HEK293 (cell line): ENCODE results near the gene DHX9.

Experiments used
- HOXC10 ChIP-seq: sonication (generic); formaldehyde crosslinking; IDR thresholded peaks from 2 replicates; pipeline ENCODE4 v1.8.1; 2023; ENCODE audit warnings: mild to moderate bottlenecking, missing genetic modification reagents
- HOXD13 ChIP-seq: sonication (generic); formaldehyde crosslinking; IDR thresholded peaks from 2 replicates; pipeline ENCODE4 v1.8.0; 2022; ENCODE audit warnings: missing genetic modification reagents, borderline replicate concordance
- KLF7 ChIP-seq: fragments of 450-650 bp; formaldehyde crosslinking; IDR thresholded peaks from 2 replicates; pipeline ENCODE4 v1.5.1; 2016; ENCODE audit warnings: missing biosample characterization, missing genetic modification characterization, borderline replicate concordance
- KLF9 ChIP-seq: fragments of 450-650 bp; formaldehyde crosslinking; IDR thresholded peaks from 2 replicates; pipeline ENCODE4 v1.5.1; 2016; ENCODE audit warnings: missing biosample characterization, missing genetic modification characterization, low read depth
- MZF1 ChIP-seq: fragments of 450-650 bp; formaldehyde crosslinking; IDR thresholded peaks from 2 replicates; pipeline ENCODE4 v1.5.1; 2017; ENCODE audit warnings: missing biosample characterization, missing genetic modification characterization, borderline replicate concordance
- PRDM4 ChIP-seq: fragments of 450-650 bp; formaldehyde crosslinking; IDR thresholded peaks from 2 replicates; pipeline ENCODE4 v1.5.1; 2017; ENCODE audit warnings: missing biosample characterization, missing genetic modification characterization
- SCRT2 ChIP-seq: fragments of 450-650 bp; formaldehyde crosslinking; IDR thresholded peaks from 2 replicates; pipeline ENCODE4 v1.5.1; 2016; ENCODE audit warnings: missing biosample characterization, missing genetic modification characterization
- SETDB1 ChIP-seq: IDR thresholded peaks from one replicate; pipeline ENCODE4 v1.6.1; 2017; ENCODE audit warnings: mild to moderate bottlenecking, low read length, moderate library complexity, mixed read lengths; ENCODE audit not compliant: insufficient read length
- ZBTB7A ChIP-seq: fragments of 450-650 bp; formaldehyde crosslinking; IDR thresholded peaks from 2 replicates; pipeline ENCODE4 v1.5.1; 2016; ENCODE audit warnings: low read depth, missing biosample characterization, missing genetic modification characterization
- ZFP37 ChIP-seq: fragments of 450-650 bp; formaldehyde crosslinking; IDR thresholded peaks from 2 replicates; pipeline ENCODE4 v1.5.1; 2016; ENCODE audit warnings: missing biosample characterization, missing genetic modification characterization
- ZFP41 ChIP-seq: fragments of 450-650 bp; formaldehyde crosslinking; IDR thresholded peaks from 2 replicates; pipeline ENCODE4 v1.5.1; 2016; ENCODE audit warnings: missing biosample characterization, missing genetic modification characterization, borderline replicate concordance
- ZFP69B ChIP-seq: fragments of 450-650 bp; formaldehyde crosslinking; IDR thresholded peaks from 2 replicates; pipeline ENCODE4 v1.5.1; 2016; ENCODE audit warnings: missing biosample characterization, missing genetic modification characterization
- ZNF132 ChIP-seq: fragments of 450-650 bp; formaldehyde crosslinking; IDR thresholded peaks from 2 replicates; pipeline ENCODE4 v1.5.1; 2017; ENCODE audit warnings: missing biosample characterization, missing genetic modification characterization, borderline replicate concordance
- ZNF138 ChIP-seq: fragments of 450-650 bp; formaldehyde crosslinking; IDR thresholded peaks from 2 replicates; pipeline ENCODE4 v1.5.1; 2016; ENCODE audit warnings: missing biosample characterization, missing genetic modification characterization, borderline replicate concordance
- ZNF140 ChIP-seq: fragments of 450-650 bp; formaldehyde crosslinking; IDR thresholded peaks from 2 replicates; pipeline ENCODE4 v1.5.1; 2016; ENCODE audit warnings: missing biosample characterization, missing genetic modification characterization
- ZNF155 ChIP-seq: fragments of 450-650 bp; formaldehyde crosslinking; IDR thresholded peaks from 2 replicates; pipeline ENCODE4 v1.5.1; 2016; ENCODE audit warnings: missing biosample characterization, missing genetic modification characterization
- ZNF169 ChIP-seq: fragments of 450-650 bp; formaldehyde crosslinking; IDR thresholded peaks from 2 replicates; pipeline ENCODE4 v1.5.1; 2016; ENCODE audit warnings: missing biosample characterization, missing genetic modification characterization
- ZNF211 ChIP-seq: fragments of 450-650 bp; formaldehyde crosslinking; IDR thresholded peaks from 2 replicates; pipeline ENCODE4 v1.5.1; 2016; ENCODE audit warnings: low read depth, missing biosample characterization, missing genetic modification characterization
- ZNF214 ChIP-seq: fragments of 450-650 bp; formaldehyde crosslinking; IDR thresholded peaks from 2 replicates; pipeline ENCODE4 v1.5.1; 2017; ENCODE audit warnings: missing biosample characterization, mild to moderate bottlenecking, missing genetic modification characterization, borderline replicate concordance
- ZNF23 ChIP-seq: fragments of 450-650 bp; formaldehyde crosslinking; IDR thresholded peaks from 2 replicates; pipeline ENCODE4 v1.5.1; 2016; ENCODE audit warnings: missing biosample characterization, missing genetic modification characterization, borderline replicate concordance
- ZNF416 ChIP-seq: fragments of 450-650 bp; formaldehyde crosslinking; IDR thresholded peaks from 2 replicates; pipeline ENCODE4 v1.5.1; 2016; ENCODE audit warnings: missing biosample characterization, missing genetic modification characterization
- ZNF514 ChIP-seq: fragments of 450-650 bp; formaldehyde crosslinking; IDR thresholded peaks from 2 replicates; pipeline ENCODE4 v1.5.1; 2016; ENCODE audit warnings: missing biosample characterization, missing genetic modification characterization
- ZNF549 ChIP-seq: fragments of 450-650 bp; IDR thresholded peaks from 2 replicates; pipeline ENCODE4 v1.5.1; 2018; ENCODE audit warnings: missing biosample characterization, missing genetic modification characterization, mild to moderate bottlenecking, inconsistent platforms, moderate library complexity
- ZNF561 ChIP-seq: fragments of 450-650 bp; IDR thresholded peaks from 2 replicates; pipeline ENCODE4 v1.5.1; 2018; ENCODE audit warnings: missing biosample characterization, missing genetic modification characterization, borderline replicate concordance
- ZNF600 ChIP-seq: fragments of 450-650 bp; formaldehyde crosslinking; IDR thresholded peaks from 2 replicates; pipeline ENCODE4 v1.5.1; 2016; ENCODE audit warnings: missing biosample characterization, missing genetic modification characterization
- ZNF624 ChIP-seq: fragments of 450-650 bp; formaldehyde crosslinking; IDR thresholded peaks from 2 replicates; pipeline ENCODE4 v1.5.1; 2017; ENCODE audit warnings: missing biosample characterization, missing genetic modification characterization
- ZNF664 ChIP-seq: fragments of 450-650 bp; formaldehyde crosslinking; IDR thresholded peaks from 2 replicates; pipeline ENCODE4 v1.5.1; 2016; ENCODE audit warnings: missing biosample characterization, missing genetic modification characterization
- ZNF670 ChIP-seq: fragments of 450-650 bp; formaldehyde crosslinking; IDR thresholded peaks from 2 replicates; pipeline ENCODE4 v1.5.1; 2016; ENCODE audit warnings: missing biosample characterization, missing genetic modification characterization, low read depth
- ZNF777 ChIP-seq: fragments of 450-650 bp; formaldehyde crosslinking; IDR thresholded peaks from 2 replicates; pipeline ENCODE4 v1.5.1; 2017; ENCODE audit warnings: missing biosample characterization, missing genetic modification characterization, borderline replicate concordance
- ZNF843 ChIP-seq: fragments of 450-650 bp; formaldehyde crosslinking; IDR thresholded peaks from 2 replicates; pipeline ENCODE4 v1.5.1; 2016; ENCODE audit warnings: missing biosample characterization, missing genetic modification characterization
- TF ChIP-seq, protein P1 (sequence below): IDR thresholded peaks from 2 replicates; pipeline ENCODE4 v1.6.1; 2011; ENCODE audit warnings: mild to moderate bottlenecking, low read depth, low read length, borderline replicate concordance
- TF ChIP-seq, protein P2 (sequence below): fragments of 450-650 bp; formaldehyde crosslinking; IDR thresholded peaks from 2 replicates; pipeline ENCODE4 v1.5.1; 2016; ENCODE audit warnings: missing biosample characterization, missing genetic modification characterization, low read depth
- TF ChIP-seq, protein P3 (sequence below): fragments of 450-650 bp; formaldehyde crosslinking; IDR thresholded peaks from 2 replicates; pipeline ENCODE4 v1.5.1; 2016; ENCODE audit warnings: missing biosample characterization, missing genetic modification characterization

DHX9 gene

DNA sequence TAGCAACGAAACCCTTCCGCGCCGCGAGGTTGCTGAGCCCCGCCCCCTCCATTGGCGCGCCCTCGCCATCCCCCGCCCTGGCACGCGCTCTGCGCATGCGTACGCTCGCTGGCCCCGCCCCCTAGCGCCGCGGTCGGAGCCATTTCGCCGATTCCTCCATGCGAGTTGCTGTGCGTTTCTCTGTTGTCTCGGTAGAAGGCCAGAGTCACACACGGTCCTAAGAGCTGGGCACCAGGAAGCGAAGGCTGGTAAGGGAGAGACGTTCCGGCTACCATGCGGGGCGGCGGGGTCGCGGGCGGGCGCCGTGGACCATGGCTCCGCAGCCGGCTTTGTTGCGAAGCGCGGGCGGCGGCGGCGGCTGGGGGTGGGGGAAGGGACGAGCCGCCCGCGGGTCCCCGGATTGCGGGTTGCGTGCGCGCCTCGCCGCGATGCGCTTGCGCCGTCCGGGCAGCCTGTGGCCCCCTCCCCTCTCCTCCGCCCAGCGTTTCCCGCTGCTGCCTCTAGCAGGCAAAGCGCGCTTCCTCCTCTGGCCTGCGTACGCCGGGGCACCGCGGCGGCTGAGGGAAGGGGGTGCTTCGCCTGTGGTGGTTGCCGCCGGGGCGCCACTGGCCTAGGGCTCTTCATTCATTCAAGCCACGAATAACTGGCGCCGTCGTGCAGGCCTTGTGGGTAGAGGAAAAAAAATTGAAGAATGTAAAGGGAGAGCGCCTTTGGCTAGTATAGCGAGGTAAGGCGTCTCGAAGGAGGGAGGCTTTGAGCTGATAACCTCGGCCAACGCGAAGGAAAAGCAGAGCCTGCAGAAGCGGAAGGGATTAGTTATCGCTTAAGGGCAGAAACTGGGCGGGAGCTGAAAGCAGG is at the start of gene DHX9 (continued):
- no peak for TF ChIP-seq ZNF670 (tag by site-specific recombination)
- no peak for TF ChIP-seq ZNF155
- no peak for TF ChIP-seq ZBTB7A (tag by site-specific recombination)
- peak; percentile 26; the same call in 1 of the 2 replicates for TF ChIP-seq ZNF843 (tag by site-specific recombination)
- TF ChIP-seq ZFP37 (tag by site-specific recombination) = peak; percentile 59; the same call in 1 of the 2 replicates
- no peak for TF ChIP-seq ZNF624 (tag by site-specific recombination)
- TF ChIP-seq ZNF23 (tag by site-specific recombination) = no peak
- TF ChIP-seq, protein P1, sequence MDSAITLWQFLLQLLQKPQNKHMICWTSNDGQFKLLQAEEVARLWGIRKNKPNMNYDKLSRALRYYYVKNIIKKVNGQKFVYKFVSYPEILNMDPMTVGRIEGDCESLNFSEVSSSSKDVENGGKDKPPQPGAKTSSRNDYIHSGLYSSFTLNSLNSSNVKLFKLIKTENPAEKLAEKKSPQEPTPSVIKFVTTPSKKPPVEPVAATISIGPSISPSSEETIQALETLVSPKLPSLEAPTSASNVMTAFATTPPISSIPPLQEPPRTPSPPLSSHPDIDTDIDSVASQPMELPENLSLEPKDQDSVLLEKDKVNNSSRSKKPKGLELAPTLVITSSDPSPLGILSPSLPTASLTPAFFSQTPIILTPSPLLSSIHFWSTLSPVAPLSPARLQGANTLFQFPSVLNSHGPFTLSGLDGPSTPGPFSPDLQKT = no peak
- TF ChIP-seq ZNF214 (tag by site-specific recombination) = no peak
- no peak for TF ChIP-seq SETDB1
- no peak; the same call in 1 of the 2 replicates for TF ChIP-seq MZF1 (tag by site-specific recombination)
- TF ChIP-seq ZFP69B (tag by site-specific recombination) = no peak
- TF ChIP-seq ZNF600 (tag by site-specific recombination) = peak; percentile 82
- TF ChIP-seq, protein P2, sequence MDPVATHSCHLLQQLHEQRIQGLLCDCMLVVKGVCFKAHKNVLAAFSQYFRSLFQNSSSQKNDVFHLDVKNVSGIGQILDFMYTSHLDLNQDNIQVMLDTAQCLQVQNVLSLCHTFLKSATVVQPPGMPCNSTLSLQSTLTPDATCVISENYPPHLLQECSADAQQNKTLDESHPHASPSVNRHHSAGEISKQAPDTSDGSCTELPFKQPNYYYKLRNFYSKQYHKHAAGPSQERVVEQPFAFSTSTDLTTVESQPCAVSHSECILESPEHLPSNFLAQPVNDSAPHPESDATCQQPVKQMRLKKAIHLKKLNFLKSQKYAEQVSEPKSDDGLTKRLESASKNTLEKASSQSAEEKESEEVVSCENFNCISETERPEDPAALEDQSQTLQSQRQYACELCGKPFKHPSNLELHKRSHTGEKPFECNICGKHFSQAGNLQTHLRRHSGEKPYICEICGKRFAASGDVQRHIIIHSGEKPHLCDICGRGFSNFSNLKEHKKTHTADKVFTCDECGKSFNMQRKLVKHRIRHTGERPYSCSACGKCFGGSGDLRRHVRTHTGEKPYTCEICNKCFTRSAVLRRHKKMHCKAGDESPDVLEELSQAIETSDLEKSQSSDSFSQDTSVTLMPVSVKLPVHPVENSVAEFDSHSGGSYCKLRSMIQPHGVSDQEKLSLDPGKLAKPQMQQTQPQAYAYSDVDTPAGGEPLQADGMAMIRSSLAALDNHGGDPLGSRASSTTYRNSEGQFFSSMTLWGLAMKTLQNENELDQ (tag by site-specific recombination) = no peak
- no peak for TF ChIP-seq ZNF664 (tag by site-specific recombination)
- no peak for TF ChIP-seq ZNF514 (tag by site-specific recombination)
- TF ChIP-seq ZNF140 (tag by site-specific recombination) = no peak
- no peak for TF ChIP-seq HOXC10 (CRISPR knock-in tag)
- no peak for TF ChIP-seq ZNF132 (tag by site-specific recombination)
- no peak for TF ChIP-seq ZNF777 (tag by site-specific recombination)
- no peak for TF ChIP-seq SCRT2
- no peak for TF ChIP-seq KLF7
- TF ChIP-seq ZNF138 = no peak
- no peak for TF ChIP-seq ZNF549 (tag by site-specific recombination)
- no peak for TF ChIP-seq ZNF416 (tag by site-specific recombination)
- TF ChIP-seq, protein P3, sequence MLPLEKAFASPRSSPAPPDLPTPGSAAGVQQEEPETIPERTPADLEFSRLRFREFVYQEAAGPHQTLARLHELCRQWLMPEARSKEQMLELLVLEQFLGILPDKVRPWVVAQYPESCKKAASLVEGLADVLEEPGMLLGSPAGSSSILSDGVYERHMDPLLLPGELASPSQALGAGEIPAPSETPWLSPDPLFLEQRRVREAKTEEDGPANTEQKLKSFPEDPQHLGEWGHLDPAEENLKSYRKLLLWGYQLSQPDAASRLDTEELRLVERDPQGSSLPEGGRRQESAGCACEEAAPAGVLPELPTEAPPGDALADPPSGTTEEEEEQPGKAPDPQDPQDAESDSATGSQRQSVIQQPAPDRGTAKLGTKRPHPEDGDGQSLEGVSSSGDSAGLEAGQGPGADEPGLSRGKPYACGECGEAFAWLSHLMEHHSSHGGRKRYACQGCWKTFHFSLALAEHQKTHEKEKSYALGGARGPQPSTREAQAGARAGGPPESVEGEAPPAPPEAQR = no peak
- TF ChIP-seq PRDM4 (tag by site-specific recombination) = no peak
- TF ChIP-seq KLF9 (tag by site-specific recombination) = peak; percentile 94
- peak; percentile 90 for TF ChIP-seq ZNF561 (tag by site-specific recombination)
- TF ChIP-seq HOXD13 = no peak
- no peak for TF ChIP-seq ZFP41
- no peak for TF ChIP-seq ZNF169 (tag by site-specific recombination)
- TF ChIP-seq ZNF211 (tag by site-specific recombination) = no peak
